ENCODE results near the gene MYL9. TPM values are rescaled to one million over a fixed set of nuclear protein-coding genes. Genes with fewer than 3 reads are reported as not detected.

Gene MYL9
- total and polyA plus RNA-seq, 2 donors (not counting 1 experiment from before 2014, with no cell fraction given) = 25.4 to 457 TPM

DNA sequence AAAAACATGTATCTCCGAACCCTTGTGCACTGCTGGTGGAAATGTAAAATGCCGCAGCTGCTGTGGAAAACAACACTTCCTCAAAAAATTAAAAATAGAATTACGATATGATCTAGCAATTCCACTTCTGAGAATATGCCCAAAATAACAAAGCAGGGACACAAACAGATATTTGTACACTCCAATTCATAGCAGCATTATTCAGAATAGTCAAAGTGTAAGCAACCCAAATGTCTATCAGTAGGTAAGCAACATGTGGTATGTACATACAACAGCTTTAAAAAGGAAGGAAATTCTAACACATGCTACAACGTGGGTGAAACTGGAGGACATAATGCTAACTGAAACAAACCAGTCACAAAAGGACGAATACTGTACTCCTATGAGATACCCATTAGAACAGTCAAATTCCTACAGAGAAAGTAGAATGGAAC lies 58.6 kb downstream of the MYL9 start:
- no peak overlapping the region for H3K4me2 ChIP-seq (ENCODE audit: extremely low read depth, insufficient read depth, low read length)
- TF ChIP-seq EZH2 (IDR thresholded peaks at IDR 0.05; ENCODE audit: low read length, missing control alignments) = no peak
- TF ChIP-seq, protein P1, sequence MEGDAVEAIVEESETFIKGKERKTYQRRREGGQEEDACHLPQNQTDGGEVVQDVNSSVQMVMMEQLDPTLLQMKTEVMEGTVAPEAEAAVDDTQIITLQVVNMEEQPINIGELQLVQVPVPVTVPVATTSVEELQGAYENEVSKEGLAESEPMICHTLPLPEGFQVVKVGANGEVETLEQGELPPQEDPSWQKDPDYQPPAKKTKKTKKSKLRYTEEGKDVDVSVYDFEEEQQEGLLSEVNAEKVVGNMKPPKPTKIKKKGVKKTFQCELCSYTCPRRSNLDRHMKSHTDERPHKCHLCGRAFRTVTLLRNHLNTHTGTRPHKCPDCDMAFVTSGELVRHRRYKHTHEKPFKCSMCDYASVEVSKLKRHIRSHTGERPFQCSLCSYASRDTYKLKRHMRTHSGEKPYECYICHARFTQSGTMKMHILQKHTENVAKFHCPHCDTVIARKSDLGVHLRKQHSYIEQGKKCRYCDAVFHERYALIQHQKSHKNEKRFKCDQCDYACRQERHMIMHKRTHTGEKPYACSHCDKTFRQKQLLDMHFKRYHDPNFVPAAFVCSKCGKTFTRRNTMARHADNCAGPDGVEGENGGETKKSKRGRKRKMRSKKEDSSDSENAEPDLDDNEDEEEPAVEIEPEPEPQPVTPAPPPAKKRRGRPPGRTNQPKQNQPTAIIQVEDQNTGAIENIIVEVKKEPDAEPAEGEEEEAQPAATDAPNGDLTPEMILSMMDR (conservative IDR thresholded peaks at IDR 0.05 in 1 of 2, IDR thresholded peaks at IDR 0.05 in 1 of 2; ENCODE audit: low read depth in 1 of 2, low read length in 2 of 2) = no peak
- no peak overlapping the region for H3K27ac ChIP-seq (ENCODE audit: insufficient read depth, low read length)
- no peaks in the 10 kb centered on the region for H3K36me3 ChIP-seq (ENCODE audit: control insufficient read depth, insufficient read depth, low read length)
- no peak overlapping the region for H3K4me3 ChIP-seq (replicated peaks in 1 of 4; ENCODE audit: control extremely low read depth in 1 of 4, insufficient read depth in 1 of 4, low read depth in 3 of 4, low read length in 4 of 4)
- H2AFZ ChIP-seq (ENCODE audit: low read length) = no peak overlapping the region
- no peaks in the 10 kb centered on the region for H3K9me3 ChIP-seq (ENCODE audit: control insufficient read depth, insufficient read depth, low read depth, low read length)
- DNase-seq (ENCODE audit: low read depth in 2 of 2) = no peak
- no peaks in the 10 kb centered on the region for H4K20me1 ChIP-seq (ENCODE audit: control insufficient read depth, extremely low read depth, insufficient read depth, low read length)
- H3K27me3 ChIP-seq (ENCODE audit: control insufficient read depth, insufficient read depth, low read length) = no peaks in the 10 kb centered on the region
- H3K79me2 ChIP-seq (ENCODE audit: control insufficient read depth, insufficient read depth, low read length) = no peaks in the 10 kb centered on the region
- H3K9ac ChIP-seq (ENCODE audit: insufficient read depth, low read length) = no peak overlapping the region
- no peaks in the 10 kb centered on the region for H3K4me1 ChIP-seq (ENCODE audit: control insufficient read depth, extremely low read depth, insufficient read depth, low read length)

Other genes with a start within 250 kb of the MYL9 start
- 12.1 and 25.9 TPM in 2 replicates for gene DLGAP4, start 235.2 kb upstream of the MYL9 start, total RNA-seq
- 26.9 and 40.2 TPM in 2 replicates for gene DLGAP4, start 235.2 kb upstream of the MYL9 start, polyA plus RNA-seq
- 3.8 and 5.6 TPM in 2 replicates for gene TGIF2, start 32.1 kb downstream of the MYL9 start, total RNA-seq
- 5.9 and 9.9 TPM in 2 replicates for gene TGIF2, start 32.1 kb downstream of the MYL9 start, polyA plus RNA-seq
- gene RAB5IF, start 64.3 kb downstream of the MYL9 start, total RNA-seq = 58.0 and 61.9 TPM in 2 replicates
- 104 and 114 TPM in 2 replicates for gene RAB5IF, start 64.3 kb downstream of the MYL9 start, polyA plus RNA-seq
- not detected in 2 replicates for gene SLA2, start 104.7 kb downstream of the MYL9 start, total RNA-seq
- not detected in 2 replicates for gene SLA2, start 104.7 kb downstream of the MYL9 start, polyA plus RNA-seq
- 19.3 and 37.8 TPM in 2 replicates for gene NDRG3, start 204.6 kb downstream of the MYL9 start, total RNA-seq
- gene NDRG3, start 204.6 kb downstream of the MYL9 start, polyA plus RNA-seq = 37.8 and 40.8 TPM in 2 replicates
- 4.6 and 8.3 TPM in 2 replicates for gene DSN1, start 232.2 kb downstream of the MYL9 start, total RNA-seq
- gene DSN1, start 232.2 kb downstream of the MYL9 start, polyA plus RNA-seq = 13.4 and 24.0 TPM in 2 replicates

All from fibroblast of lung (primary cell).